GM21447 (cell line): ENCODE results near the gene SPDEF.

Experiments
- ATAC-seq: cut with Tn5 transposase; IDR thresholded peaks from one replicate; pipeline ENCODE4 v1.9.1; 2021; ENCODE audit not compliant: unreplicated experiment

Gene SPDEF

DNA sequence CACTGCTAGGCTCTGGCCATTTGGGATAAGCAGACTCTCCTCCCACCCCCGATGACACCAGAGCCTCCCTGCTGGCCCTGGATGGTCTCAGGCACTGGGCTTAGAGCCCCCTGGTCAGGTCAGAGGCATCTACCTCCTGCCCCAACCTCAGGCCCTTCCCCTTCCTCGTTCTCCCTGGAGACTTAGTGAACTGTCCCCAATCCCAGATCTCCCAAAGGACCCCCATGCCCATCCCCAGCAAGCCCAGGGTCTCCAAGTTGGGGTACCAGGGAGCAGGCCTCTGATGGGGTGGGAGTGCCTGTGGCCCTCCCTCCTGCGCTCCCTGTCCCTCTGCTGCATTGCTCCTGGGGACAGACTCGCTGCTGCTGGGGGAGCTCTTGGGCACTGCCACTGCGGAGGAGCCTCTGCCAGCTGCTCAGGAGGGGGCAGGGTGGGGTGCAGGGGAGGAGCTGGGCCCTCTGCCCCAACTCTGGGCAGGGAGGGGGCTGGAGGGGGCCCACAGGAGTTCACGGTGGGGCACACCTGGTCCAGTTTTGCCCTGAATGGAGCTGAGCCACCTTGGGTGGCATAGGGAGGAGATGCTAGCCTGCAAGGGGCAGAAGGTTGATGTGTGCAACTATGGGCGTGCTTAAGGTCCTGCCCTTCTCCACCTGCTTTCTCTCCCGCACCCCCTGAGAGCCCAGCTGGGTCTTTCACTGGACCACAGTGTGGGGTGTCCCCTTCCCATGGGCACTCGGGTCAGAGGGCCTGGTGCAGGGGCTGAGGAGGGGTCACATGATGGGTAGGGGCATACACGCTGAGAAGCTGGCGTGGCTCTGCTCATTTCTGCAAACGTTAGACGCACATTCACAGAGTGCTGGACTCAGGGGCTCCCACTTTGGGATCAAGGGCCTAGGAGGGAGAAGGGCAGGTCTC, 40.4 kb downstream of the SPDEF start:
- no peak for ATAC-seq

DNA sequence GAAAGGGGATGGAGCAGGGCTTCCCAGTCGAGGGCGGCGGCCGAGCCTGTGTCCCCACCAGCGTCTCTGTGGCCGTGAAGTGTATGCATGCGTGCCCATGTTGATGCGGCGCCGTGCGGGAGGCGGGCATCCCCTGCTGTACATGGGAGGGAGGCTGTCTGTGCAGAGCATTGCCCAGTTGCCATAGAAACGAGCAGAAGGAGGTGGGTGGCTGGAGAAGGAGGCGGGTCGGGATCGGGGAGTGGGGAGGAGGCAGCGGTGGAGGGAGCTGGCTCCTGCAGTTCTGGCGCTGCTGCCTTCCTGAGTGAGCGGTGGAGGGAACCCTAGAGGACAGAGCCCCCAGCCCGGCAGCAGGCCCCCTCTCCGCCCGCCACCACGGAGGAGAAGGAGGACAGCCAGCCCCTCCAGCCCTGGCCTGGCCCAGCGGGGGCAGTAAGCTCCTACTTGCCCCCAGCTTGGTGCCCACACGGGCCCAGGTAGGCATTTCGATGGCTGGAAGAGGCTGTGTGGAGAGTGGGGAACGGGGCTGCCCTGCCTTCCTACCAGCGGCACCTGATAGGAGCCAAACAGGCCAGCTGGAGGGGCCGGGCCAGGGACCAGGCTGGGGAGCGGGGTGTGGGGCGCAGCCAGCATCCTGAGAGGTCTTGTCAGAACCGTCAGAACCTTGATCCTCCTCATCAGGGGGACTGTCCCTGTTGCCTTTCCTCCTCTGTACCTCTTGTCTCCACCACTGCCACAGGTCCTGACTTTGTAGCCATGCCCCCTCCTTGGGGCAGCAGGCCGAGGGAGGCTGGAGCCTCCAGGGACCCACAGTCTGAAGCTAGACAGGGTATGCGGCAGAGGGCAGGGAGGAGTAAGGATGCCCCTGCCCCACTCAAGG, 41.3 kb downstream of the SPDEF start:
- no peak for ATAC-seq

- ATAC-seq, result no peak
Measured at GRCh38 chr6:34514112-34514511, 42.0 kb downstream of the SPDEF start.

GRCh38 chr6:34513646-34514045, 42.5 kb downstream of the SPDEF start:
- ATAC-seq, result no peak

DNA sequence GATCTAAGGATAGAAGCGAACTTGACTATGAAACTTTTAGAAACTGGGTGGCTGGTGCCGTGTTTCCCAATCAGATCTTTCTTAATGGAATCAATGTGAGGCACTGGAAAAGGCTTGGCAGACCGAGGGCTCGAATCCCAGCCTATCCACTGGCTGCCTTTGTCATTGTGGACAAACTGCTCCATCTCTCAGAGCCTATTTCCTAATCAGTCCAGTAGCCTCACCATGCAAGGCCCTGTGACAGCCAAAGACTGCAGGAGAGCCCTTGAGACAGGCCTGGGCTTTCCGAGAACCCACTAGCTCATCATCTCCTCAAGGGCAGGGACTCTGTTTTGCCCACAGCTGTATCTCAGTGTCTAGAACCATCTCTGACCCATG, 43.4 kb downstream of the SPDEF start:
- ATAC-seq, result no peak

- no peak for ATAC-seq
Measured at GRCh38 chr6:34511915-34512737, 44.0 kb downstream of the SPDEF start.

- no peak for ATAC-seq
Measured at GRCh38 chr6:34511214-34511914, 44.8 kb downstream of the SPDEF start.

DNA sequence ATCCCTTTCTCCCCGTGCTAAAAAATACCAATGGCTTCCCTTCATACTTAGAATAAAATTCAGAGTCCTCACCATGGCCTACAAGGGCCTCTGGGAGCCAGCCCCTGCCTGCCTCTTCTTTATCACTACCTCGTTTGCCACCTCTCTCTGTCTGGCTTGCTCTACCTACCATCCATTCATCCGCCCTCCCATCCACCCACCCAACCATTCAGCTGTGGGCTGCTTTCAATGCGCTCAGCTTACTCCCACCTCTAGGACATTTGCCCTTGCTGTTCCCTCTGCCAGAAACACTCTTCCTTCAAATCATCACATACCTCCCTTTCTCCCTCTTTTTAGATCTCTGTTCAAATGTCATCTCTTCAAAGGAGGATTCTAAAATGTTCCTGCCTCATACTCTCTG, 45.8 kb downstream of the SPDEF start:
- ATAC-seq, result no peak

GRCh38 chr6:34509782-34510181, 46.3 kb downstream of the SPDEF start:
- ATAC-seq, result no peak

GRCh38 chr6:34508425-34508824, 47.7 kb downstream of the SPDEF start:
- no peak for ATAC-seq

- no peak for ATAC-seq
Measured at GRCh38 chr6:34506718-34507117, 49.4 kb downstream of the SPDEF start.

- ATAC-seq, result no peak
Measured at GRCh38 chr6:34497411-34497810, 58.7 kb downstream of the SPDEF start.

- no peak for ATAC-seq
Measured at GRCh38 chr6:34496103-34496685, 59.9 kb downstream of the SPDEF start.

GRCh38 chr6:34494973-34495372, 61.2 kb downstream of the SPDEF start:
- ATAC-seq, result no peak

DNA sequence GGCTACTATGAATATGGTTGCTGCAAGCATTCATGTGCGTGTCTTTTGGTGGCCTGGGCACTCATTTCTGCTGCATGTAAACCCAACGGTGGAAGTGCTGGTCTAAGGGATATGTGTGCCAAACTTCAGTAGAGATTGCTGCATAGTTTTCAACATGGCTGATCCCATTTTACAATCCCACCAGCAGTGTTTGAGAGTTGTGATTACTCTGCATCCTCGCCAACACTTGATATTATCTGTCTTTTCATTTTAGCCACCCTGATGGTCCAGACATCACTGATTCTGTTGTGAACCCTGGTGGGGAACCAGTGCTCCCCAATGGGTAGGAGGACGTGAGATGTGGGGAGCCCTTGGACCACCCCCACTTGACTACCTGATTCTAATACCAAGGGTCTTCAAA, 62.8 kb downstream of the SPDEF start:
- ATAC-seq, result no peak

DNA sequence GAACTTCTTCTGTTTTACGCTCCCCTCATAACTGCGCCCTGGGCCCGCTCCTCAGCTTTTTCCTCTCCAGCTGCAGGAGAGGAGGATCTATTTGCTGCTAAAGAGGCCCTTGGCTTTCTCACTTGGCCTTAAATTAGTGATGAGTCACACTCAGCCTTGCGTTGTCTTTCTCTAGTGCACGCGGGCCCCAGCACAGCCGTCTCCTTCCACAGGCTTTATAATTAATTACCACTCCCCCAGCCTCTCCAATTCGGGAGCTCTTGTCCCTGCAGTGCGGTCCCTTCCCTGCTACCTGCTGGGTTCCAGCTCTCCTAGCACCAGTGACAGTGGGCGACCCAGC, 65.1 kb downstream of the SPDEF start:
- ATAC-seq, result no peak

DNA sequence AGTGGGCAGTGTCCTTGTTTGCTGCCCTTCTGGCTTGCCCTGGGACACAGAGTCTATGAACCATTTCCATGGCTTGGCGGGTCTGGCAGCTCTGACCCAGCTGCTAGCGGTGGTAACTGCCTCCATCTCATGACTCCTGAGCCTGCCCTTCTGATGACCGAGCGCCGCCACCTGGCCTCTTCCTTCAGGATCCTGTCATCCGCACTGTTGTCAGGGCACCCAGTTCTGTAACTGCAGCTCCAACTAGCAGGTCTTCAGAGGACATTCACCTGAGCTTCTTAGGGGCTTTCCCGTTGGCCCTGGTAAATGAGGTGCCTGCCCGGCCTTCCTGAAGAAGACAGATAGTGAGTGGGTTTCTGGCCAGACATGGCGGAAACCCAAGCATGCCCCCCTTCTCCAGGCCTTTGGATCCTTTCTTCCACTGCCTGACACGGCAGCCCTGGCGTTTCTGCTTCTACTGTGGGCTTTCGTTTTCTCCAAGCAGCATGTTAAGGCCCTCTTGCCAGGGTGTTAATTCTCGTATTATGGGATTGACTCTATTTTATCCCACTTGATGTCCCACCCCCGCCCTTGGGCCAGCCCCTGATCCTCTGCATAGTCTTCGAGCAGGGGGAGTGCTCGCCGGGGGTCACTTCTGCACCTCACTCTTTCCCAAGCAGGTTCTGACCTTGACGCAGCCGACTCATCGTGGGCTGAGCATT, 65.6 kb downstream of the SPDEF start:
- no peak for ATAC-seq

- ATAC-seq, result no peak
Measured at GRCh38 chr6:34489207-34489805, 66.8 kb downstream of the SPDEF start.
